HEK293T (cell line): Measurements from ENCODE around the gene TIMP2.

Experiments
- CTCF ChIA-PET: fragments of 350-600 bp; formaldehyde crosslinking; extraction: SDS; loops from one replicate; lab custom pipeline; 2021; ENCODE audit warnings: antibody characterized with exemption, inconsistent platforms; lab: Yijun Ruan, JAX
- POLR2A ChIA-PET: fragments of 350-600 bp; formaldehyde crosslinking; extraction: SDS; loops from one replicate; lab custom pipeline; 2020; ENCODE audit warnings: antibody characterized with exemption, inconsistent platforms; lab: Yijun Ruan, JAX
- DNase-seq: peaks from one replicate; pipeline ENCODE4 v3.0.0; 2012; ENCODE audit warnings: mixed read lengths; ENCODE audit errors: extremely low spot score
- ARNT ChIP-seq: fragments of 450-650 bp; IDR thresholded peaks from 2 replicates; pipeline ENCODE4 v1.6.1; 2017; ENCODE audit warnings: mild to moderate bottlenecking
- BHLHE40 ChIP-seq: fragments of 450-650 bp; IDR thresholded peaks from 2 replicates; pipeline ENCODE4 v1.6.1; 2016; ENCODE audit warnings: mild to moderate bottlenecking, moderate library complexity, borderline replicate concordance
- CTBP1 ChIP-seq: fragments of 450-650 bp; IDR thresholded peaks from 2 replicates; pipeline ENCODE4 v1.6.1; 2016; ENCODE audit warnings: borderline replicate concordance
- ELF4 ChIP-seq: fragments of 450-650 bp; IDR thresholded peaks from 2 replicates; pipeline ENCODE4 v1.6.1; 2017; ENCODE audit warnings: antibody characterized with exemption
- FOXA1 ChIP-seq: fragments of 450-650 bp; IDR thresholded peaks from 2 replicates; pipeline ENCODE4 v1.6.1; 2016; ENCODE audit warnings: mild to moderate bottlenecking
- FOXK2 ChIP-seq: fragments of 450-650 bp; IDR thresholded peaks from 2 replicates; pipeline ENCODE4 v1.6.1; 2016; ENCODE audit warnings: mild to moderate bottlenecking
- FOXM1 ChIP-seq: fragments of 450-650 bp; IDR thresholded peaks from 2 replicates; pipeline ENCODE4 v1.6.1; 2017; ENCODE audit warnings: mild to moderate bottlenecking, borderline replicate concordance
- HDGF ChIP-seq: fragments of 450-650 bp; IDR thresholded peaks from 2 replicates; pipeline ENCODE4 v1.6.1; 2017; ENCODE audit warnings: antibody characterized with exemption, borderline replicate concordance
- L3MBTL2 ChIP-seq: fragments of 450-650 bp; conservative IDR thresholded peaks from 2 replicates; pipeline ENCODE4 v1.6.1; 2016; ENCODE audit warnings: mild to moderate bottlenecking
- LEF1 ChIP-seq: fragments of 450-650 bp; IDR thresholded peaks from 2 replicates; pipeline ENCODE4 v1.6.1; 2017; ENCODE audit warnings: mild to moderate bottlenecking, borderline replicate concordance
- NFRKB ChIP-seq: fragments of 450-650 bp; IDR thresholded peaks from 2 replicates; pipeline ENCODE4 v1.6.1; 2016; ENCODE audit warnings: mild to moderate bottlenecking, moderate library complexity
- SP1 ChIP-seq: fragments of 450-650 bp; IDR thresholded peaks from 2 replicates; pipeline ENCODE4 v1.6.1; 2017
- SUZ12 ChIP-seq: fragments of 450-650 bp; IDR thresholded peaks from 2 replicates; pipeline ENCODE4 v1.6.1; 2016; ENCODE audit warnings: mild to moderate bottlenecking
- TARDBP ChIP-seq: fragments of 450-650 bp; IDR thresholded peaks from 2 replicates; pipeline ENCODE4 v1.6.1; 2016
- ZNF384 ChIP-seq: fragments of 450-650 bp; IDR thresholded peaks from 2 replicates; pipeline ENCODE4 v1.6.1; 2016
- TF ChIP-seq, protein P1 (sequence below): fragments of 450-650 bp; IDR thresholded peaks from 2 replicates; pipeline ENCODE4 v1.6.1; 2016

The TIMP2 gene

DNA sequence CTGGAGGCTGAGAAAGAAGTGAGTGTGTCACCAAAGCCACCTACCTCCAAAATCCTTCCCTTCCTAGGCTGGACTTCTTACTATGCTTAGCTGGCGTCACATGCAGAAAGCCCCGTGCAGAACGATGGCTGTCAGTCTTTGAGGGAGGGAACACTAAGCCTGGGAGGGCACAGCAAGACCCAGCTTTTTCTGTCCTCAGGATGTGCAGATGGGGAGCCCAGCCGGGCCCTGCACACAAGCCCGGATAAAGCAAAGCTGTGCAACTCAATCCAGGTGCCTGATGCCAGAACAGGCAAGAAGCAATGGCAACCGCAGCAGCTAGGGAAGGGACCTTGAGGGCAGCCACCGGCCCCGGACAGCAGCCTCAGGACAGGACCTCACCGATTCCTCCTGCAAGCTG is 70.7 kb downstream of the TIMP2 start:
- TF ChIP-seq ELF4 (no peak), BHLHE40 (no peak), SUZ12 (no peak), ZNF384 (no peak), CTBP1 (no peak), FOXK2 (no peak), LEF1 (no peak), FOXM1 (no peak), TARDBP (no peak), L3MBTL2 (no peak)
- TF ChIP-seq, protein P1, sequence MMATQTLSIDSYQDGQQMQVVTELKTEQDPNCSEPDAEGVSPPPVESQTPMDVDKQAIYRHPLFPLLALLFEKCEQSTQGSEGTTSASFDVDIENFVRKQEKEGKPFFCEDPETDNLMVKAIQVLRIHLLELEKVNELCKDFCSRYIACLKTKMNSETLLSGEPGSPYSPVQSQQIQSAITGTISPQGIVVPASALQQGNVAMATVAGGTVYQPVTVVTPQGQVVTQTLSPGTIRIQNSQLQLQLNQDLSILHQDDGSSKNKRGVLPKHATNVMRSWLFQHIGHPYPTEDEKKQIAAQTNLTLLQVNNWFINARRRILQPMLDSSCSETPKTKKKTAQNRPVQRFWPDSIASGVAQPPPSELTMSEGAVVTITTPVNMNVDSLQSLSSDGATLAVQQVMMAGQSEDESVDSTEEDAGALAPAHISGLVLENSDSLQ, result no peak
- DNase-seq, result no peak
- ChIA-PET POLR2A (interaction anchor here (1.4 kb wide), 2 partner anchors 13 to 22 kb away, joined by 3 to 5 read pairs; no protein-coding TSS in a partner anchor), CTCF (interaction anchor here (1.1 to 4.3 kb wide), 3 partner anchors 12 to 122 kb away, joined by 3 to 30 read pairs (median 3); no protein-coding TSS in a partner anchor)

DNA sequence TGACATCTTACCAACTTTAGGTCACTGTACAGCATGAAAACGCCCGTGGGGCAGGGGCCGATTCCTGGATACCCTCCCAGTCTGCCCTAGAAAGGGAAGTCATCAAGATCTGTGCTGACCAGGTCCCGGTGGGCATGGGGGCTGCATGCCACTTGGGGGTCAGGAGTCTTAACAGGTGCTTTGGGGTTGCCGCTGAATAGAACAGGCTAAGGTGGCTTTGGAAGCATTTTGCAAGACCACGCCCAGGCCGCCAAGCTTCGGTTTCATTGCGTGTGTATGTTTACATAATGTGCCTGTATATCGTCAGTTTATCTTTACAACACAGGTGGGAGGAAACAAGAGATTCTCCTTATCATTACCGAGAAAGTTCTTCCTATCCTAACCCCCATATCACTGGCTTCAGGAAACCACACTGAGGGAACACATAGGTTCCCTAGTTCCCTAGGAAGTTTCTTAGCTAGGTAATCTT is 71.2 kb downstream of the TIMP2 start:
- ChIA-PET CTCF (interaction anchor here (1.1 to 4.3 kb wide), 3 partner anchors 12 to 122 kb away, joined by 3 to 30 read pairs (median 3); no protein-coding TSS in a partner anchor), POLR2A (interaction anchor here (1.4 kb wide), 2 partner anchors 13 to 23 kb away, joined by 3 to 5 read pairs; no protein-coding TSS in a partner anchor)
- DNase-seq, result no peak
- TF ChIP-seq SP1 (no peak), FOXM1 (no peak), CTBP1 (no peak), NFRKB (no peak), L3MBTL2 (no peak), BHLHE40 (no peak), LEF1 (no peak), SUZ12 (no peak), ELF4 (no peak)

DNA sequence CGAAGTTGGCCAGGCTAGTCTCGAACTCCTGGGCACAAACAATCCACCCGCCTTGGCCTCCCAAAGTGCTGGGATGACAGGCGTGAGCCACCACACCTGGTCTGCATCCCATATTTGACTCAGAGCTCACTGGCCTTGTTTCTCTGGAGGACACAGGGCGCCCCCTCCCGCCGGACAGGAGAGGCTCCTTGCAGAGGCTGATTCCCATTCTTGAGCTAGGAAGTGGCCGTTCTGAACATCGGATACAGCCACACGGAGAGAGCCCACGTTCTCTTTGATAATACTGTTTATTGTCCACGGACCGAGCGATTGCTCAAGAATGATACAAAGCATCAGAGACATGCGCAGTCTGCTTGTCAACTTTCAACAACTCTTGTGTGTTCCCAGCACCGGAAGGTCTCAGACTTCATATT is 72.5 kb downstream of the TIMP2 start:
- POLR2A ChIA-PET, result interaction anchor here (1.2 to 1.5 kb wide), 4 partner anchors 10 to 100 kb away, joined by 3 to 5 read pairs (median 4); partner anchors contain the start of gene USP36
- TF ChIP-seq LEF1 (no peak), L3MBTL2 (no peak), ZNF384 (no peak)
- TF ChIP-seq, protein P1, result no peak
- CTCF ChIA-PET, result interaction anchor here (0.6 to 4.3 kb wide), 20 partner anchors 9 to 652 kb away, joined by 3 to 30 read pairs (median 3); no protein-coding TSS in a partner anchor
- peak; percentile 70 for DNase-seq

DNA sequence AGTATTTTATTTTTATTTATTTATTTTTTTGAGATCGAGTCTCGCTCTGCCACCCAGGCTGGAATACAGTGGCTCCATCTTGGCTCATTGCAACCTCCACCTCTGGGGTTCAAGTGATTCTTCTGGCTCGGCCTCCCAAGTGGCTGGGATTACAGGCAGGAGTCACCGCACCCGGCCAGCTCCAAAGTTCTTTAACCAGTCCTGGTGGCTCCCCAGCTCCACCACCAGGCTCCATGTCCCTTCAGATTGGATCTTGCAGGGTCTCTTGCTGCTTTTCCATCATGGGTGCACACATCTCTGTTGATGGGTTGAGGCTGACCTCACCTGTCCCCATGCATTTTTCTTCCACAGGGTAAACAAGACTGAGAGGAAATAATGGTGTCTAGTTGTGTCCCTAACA is 76.2 kb downstream of the TIMP2 start:
- no peak for TF ChIP-seq BHLHE40
- TF ChIP-seq LEF1, result no peak
- no peak for TF ChIP-seq FOXK2
- no peak for TF ChIP-seq L3MBTL2
- TF ChIP-seq CTBP1, result no peak
- no peak for TF ChIP-seq TARDBP
- TF ChIP-seq ELF4, result no peak
- TF ChIP-seq SUZ12, result no peak
- no peak for TF ChIP-seq SP1
- TF ChIP-seq ZNF384, result no peak
- no peak for TF ChIP-seq FOXA1
- TF ChIP-seq ARNT, result no peak
- no peak for TF ChIP-seq HDGF
- TF ChIP-seq, protein P1, result no peak
- TF ChIP-seq NFRKB, result no peak
- DNase-seq, result no peak
- ChIA-PET CTCF (no interaction called here), POLR2A (no interaction called here)

DNA sequence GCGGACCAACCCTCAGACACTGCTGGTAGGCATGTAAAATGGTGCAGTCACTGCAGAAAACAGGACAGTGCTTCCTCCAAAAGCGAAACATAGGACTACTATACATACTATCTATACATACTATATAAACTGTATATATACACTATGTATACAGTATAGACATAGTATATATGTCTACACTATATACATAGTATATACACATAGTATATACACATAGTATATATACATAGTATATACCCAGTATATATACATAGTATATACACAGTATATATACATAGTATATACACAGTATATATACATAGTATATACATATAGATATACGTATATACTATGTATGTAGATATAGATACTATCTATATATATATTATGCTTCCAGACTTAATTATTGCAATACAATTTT is 78.1 kb downstream of the TIMP2 start:
- TF ChIP-seq FOXM1 (no peak), FOXK2 (no peak), BHLHE40 (no peak), L3MBTL2 (no peak), ZNF384 (no peak), LEF1 (no peak), FOXA1 (no peak), ARNT (no peak), SUZ12 (no peak), SP1 (no peak), HDGF (no peak), CTBP1 (no peak), ELF4 (no peak), NFRKB (no peak), TARDBP (no peak)
- TF ChIP-seq, protein P1, result no peak

More for the DNA sequence above, 78.1 kb downstream of the TIMP2 start:
- ChIA-PET CTCF (no interaction called here), POLR2A (no interaction called here)
- no peak for DNase-seq
